PC-9 (cell line): ENCODE results near the gene CEP112. TPM values are rescaled to one million over a fixed set of nuclear protein-coding genes. Genes with fewer than 3 reads are reported as not detected.

Source experiments
- BruUV-seq: library from RNA; stranded (reverse); fragments of 400-500 nt; replicated peaks from 2 replicates; lab custom pipeline; 2021; lab: Mats Ljungman, UMichigan
- CTCF ChIA-PET: fragments of 300-600 bp; sonication (Branson Sonifier 250); formaldehyde crosslinking; loops from one replicate; lab custom pipeline; 2022; ENCODE audit warnings: antibody characterized with exemption; lab: Charles Lee
- POLR2A ChIA-PET: fragments of 300-600 bp; sonication (Branson Sonifier 250); formaldehyde crosslinking; loops from one replicate; lab custom pipeline; 2022; ENCODE audit warnings: antibody characterized with exemption; ENCODE audit not compliant: unreplicated experiment; lab: Charles Lee
- DNase-seq, 2 experiments: peaks; one replicate each; pipeline versions ENCODE4 v3.0.0 to v3.0.0-alpha.2; 2015 to 2022; ENCODE audit warnings: mixed read lengths in 1 of 2
- H2AFZ ChIP-seq: fragments of 200-600 bp; sonication (generic); 2 replicates; pipeline ENCODE4 v1.8.1; 2017; ENCODE audit warnings: antibody characterized with exemption
- H3F3A ChIP-seq: fragments of 200-600 bp; sonication (generic); 2 replicates; pipeline ENCODE4 v1.8.1; 2017; ENCODE audit warnings: antibody characterized with exemption, mild to moderate bottlenecking, low read depth; ENCODE audit not compliant: insufficient read depth
- H3K27ac ChIP-seq: fragments of 200-600 bp; sonication (generic); 2 replicates; pipeline ENCODE4 v1.6.1; 2016; ENCODE audit warnings: mixed run types
- H3K27me3 ChIP-seq: fragments of 200-600 bp; sonication (generic); 2 replicates; pipeline ENCODE4 v1.6.1; 2016; ENCODE audit warnings: low read depth, mixed run types; ENCODE audit not compliant: insufficient read depth
- H3K36me3 ChIP-seq: fragments of 200-600 bp; sonication (generic); 2 replicates; pipeline ENCODE4 v1.6.1; 2016; ENCODE audit warnings: low read depth, mixed run types
- H3K4me1 ChIP-seq: fragments of 200-600 bp; sonication (generic); replicated peaks from 2 replicates; pipeline ENCODE4 v1.6.1; 2016; ENCODE audit warnings: mixed run types; ENCODE audit not compliant: insufficient read depth
- H3K4me2 ChIP-seq: fragments of 200-600 bp; sonication (generic); 2 replicates; pipeline ENCODE4 v1.6.1; 2017; ENCODE audit warnings: mixed run types
- H3K4me3 ChIP-seq: fragments of 200-600 bp; sonication (generic); 2 replicates; pipeline ENCODE4 v1.6.1; 2016; ENCODE audit warnings: mixed run types
- H3K79me2 ChIP-seq: fragments of 200-600 bp; sonication (generic); 2 replicates; pipeline ENCODE4 v1.6.1; 2017; ENCODE audit warnings: low read depth, mixed run types
- H3K9me2 ChIP-seq: fragments of 200-600 bp; sonication (generic); 2 replicates; pipeline ENCODE4 v1.8.1; 2017; ENCODE audit warnings: mild to moderate bottlenecking; ENCODE audit not compliant: insufficient read depth
- H3K9me3 ChIP-seq: fragments of 200-600 bp; sonication (generic); 2 replicates; pipeline ENCODE4 v1.8.1; 2016; ENCODE audit warnings: low read depth; ENCODE audit not compliant: insufficient read depth
- H4K20me1 ChIP-seq: fragments of 200-600 bp; sonication (generic); 2 replicates; pipeline ENCODE4 v1.8.1; 2017; ENCODE audit not compliant: insufficient read depth
- CTCF ChIP-seq: fragments of 200-600 bp; sonication (generic); conservative IDR thresholded peaks from 2 replicates; pipeline ENCODE4 v1.6.1; 2017; ENCODE audit warnings: mixed run types, antibody characterized with exemption, mild to moderate bottlenecking, moderate library complexity
- EZH2 ChIP-seq: fragments of 200-600 bp; sonication (generic); IDR thresholded peaks from 2 replicates; pipeline ENCODE4 v1.8.0; 2017; ENCODE audit warnings: antibody characterized with exemption, low read depth
- intact Hi-C: fragments of 100-400 bp; cut with micrococcal nuclease; formaldehyde crosslinking; loops from one replicate; pipeline ENCODE4 v1.10.0; 2022; ENCODE audit not compliant: unreplicated experiment
- total RNA-seq: library from RNA; stranded (reverse); gene quantifications from 2 replicates; pipeline ENCODE4 v1.2.3, GENCODE V29; 2021

The CEP112 gene
- total RNA-seq, 1 experiment from 2014 or later, result 4.3 TPM

- Histone ChIP-seq H3F3A (no peaks in the 10 kb centered on the region), H3K4me1 (no peaks in the 10 kb centered on the region), H3K9me2 (no peaks in the 10 kb centered on the region), H3K9me3 (0 out of 2 replicates have a peak, but pooled peaks cover 3% of the 10 kb centered on the region), H3K4me3 (no peak overlapping the region), H3K4me2 (no peak overlapping the region), H3K79me2 (no peaks in the 10 kb centered on the region), H2AFZ (no peak overlapping the region), H3K27ac (no peak overlapping the region), H3K36me3 (no peaks in the 10 kb centered on the region), H4K20me1 (no peaks in the 10 kb centered on the region), H3K27me3 (no peaks in the 10 kb centered on the region)
- intact Hi-C loops, result no loop called here
- POLR2A ChIA-PET, result no interaction called here
- DNase-seq, result no peak
- TF ChIP-seq CTCF, result no peak
- TF ChIP-seq EZH2, result no peak
- BruUV-seq, result no TSS peak
- CTCF ChIA-PET, result no interaction called here
These were observed 16.0 kb upstream of the CEP112 start for GRCh38 chr17:66207936-66208335.

- no peaks in the 10 kb centered on the region; the same call in 1 of the 2 replicates for H3F3A ChIP-seq
- TF ChIP-seq CTCF, result no peak
- no peak for TF ChIP-seq EZH2
- no peak for DNase-seq
- H3K4me1 ChIP-seq, result no peaks in the 10 kb centered on the region
- no peaks in the 10 kb centered on the region for H3K9me3 ChIP-seq
- no TSS peak for BruUV-seq
- H2AFZ ChIP-seq, result no peak overlapping the region
- H4K20me1 ChIP-seq, result no peaks in the 10 kb centered on the region
- H3K4me3 ChIP-seq, result no peak overlapping the region
- H3K9me2 ChIP-seq, result no peaks in the 10 kb centered on the region
- ChIA-PET POLR2A (no interaction called here), CTCF (interaction anchor here (0.6 kb wide), 1 partner anchor 102 kb away, joined by 12 read pairs; no protein-coding TSS in a partner anchor)
- no peak overlapping the region for H3K27ac ChIP-seq
- no peaks in the 10 kb centered on the region for H3K36me3 ChIP-seq
- no peaks in the 10 kb centered on the region for H3K27me3 ChIP-seq
- no peak overlapping the region for H3K4me2 ChIP-seq
- H3K79me2 ChIP-seq, result no peaks in the 10 kb centered on the region
- intact Hi-C loops, result no loop called here
These were observed 11.5 kb upstream of the CEP112 start for GRCh38 chr17:66203274-66204015.

- H3F3A ChIP-seq, result no peaks in the 10 kb centered on the region; the same call in 1 of the 2 replicates
- H3K4me1 ChIP-seq, result no peaks in the 10 kb centered on the region
- no peaks in the 10 kb centered on the region for H3K9me2 ChIP-seq
- H3K27me3 ChIP-seq, result no peaks in the 10 kb centered on the region
- no peak overlapping the region for H2AFZ ChIP-seq
- peak; percentile 72 for TF ChIP-seq CTCF
- TF ChIP-seq EZH2, result no peak
- ChIA-PET CTCF (interaction anchor here (0.7 kb wide), 1 partner anchor 104 kb away, joined by 3 read pairs; no protein-coding TSS in a partner anchor), POLR2A (no interaction called here)
- H3K36me3 ChIP-seq, result no peaks in the 10 kb centered on the region
- BruUV-seq, result no TSS peak
- H3K9me3 ChIP-seq, result no peaks in the 10 kb centered on the region
- no peak overlapping the region for H3K4me2 ChIP-seq
- intact Hi-C loops, result loop anchor here (1.0 kb wide), 1 partner anchor 473 kb away; no protein-coding TSS in a partner anchor
- no peaks in the 10 kb centered on the region for H4K20me1 ChIP-seq
- DNase-seq, result peak; percentile 21 to 42
- no peak overlapping the region for H3K4me3 ChIP-seq
- no peak overlapping the region for H3K27ac ChIP-seq
- H3K79me2 ChIP-seq, result no peaks in the 10 kb centered on the region
These were observed 8.8 kb upstream of the CEP112 start for GRCh38 chr17:66200685-66201092.
